Measurements from ENCODE around the gene SMG9.
"Not testable (repeated sequence)": the region's sequence is repeated elsewhere in the genome, so short reads cannot be mapped to it uniquely, and the experiment has no call there.

Gene SMG9

GRCh38 chr19:43776286-43776685, 21.5 kb upstream of the SMG9 start:
- H3K9ac ChIP-seq (ENCODE audit: low read length), result no peak overlapping the region
- H3K79me2 ChIP-seq (ENCODE audit: low read length), result no peaks in the 10 kb centered on the region
- no peak overlapping the region for H2AFZ ChIP-seq (ENCODE audit: low read length)
- H3K4me3 ChIP-seq (ENCODE audit: low read length), result no peak overlapping the region
- H3K27ac ChIP-seq (ENCODE audit: low read length), result no peak overlapping the region
- peaks cover 8% of the 10 kb centered on the region for H3K4me1 ChIP-seq (ENCODE audit: low read length)
- H3K4me2 ChIP-seq (ENCODE audit: low read depth, low read length), result no peak overlapping the region
- H4K20me1 ChIP-seq (ENCODE audit: insufficient read depth, low read length), result no peaks in the 10 kb centered on the region
- TF ChIP-seq EZH2phosphoT487 (IDR thresholded peaks at IDR 0.05; ENCODE audit: low read length) (no peak), EZH2 (optimal IDR thresholded peaks at IDR 0.05; ENCODE audit: low read depth, low read length) (no peak), CTCF (IDR thresholded peaks at IDR 0.05; ENCODE audit: low read length) (no peak)
- H3K27me3 ChIP-seq (replicated peaks; ENCODE audit: insufficient read depth, low read length), result no peaks in the 10 kb centered on the region
- no peaks in the 10 kb centered on the region for H3K9me3 ChIP-seq (replicated peaks; ENCODE audit: insufficient read depth, low read length)
- no peak for DNase-seq
- H3F3A ChIP-seq (ENCODE audit: insufficient read depth, low read length), result no peaks in the 10 kb centered on the region
- H3K36me3 ChIP-seq (replicated peaks; ENCODE audit: insufficient read depth, low read length), result no peaks in the 10 kb centered on the region
- H3K9me2 ChIP-seq (replicated peaks; ENCODE audit: insufficient read depth, low read length), result no peaks in the 10 kb centered on the region

- H3K36me3 ChIP-seq (replicated peaks; ENCODE audit: insufficient read depth, low read length), result no peaks in the 10 kb centered on the region
- H3K27ac ChIP-seq (ENCODE audit: low read length), result no peak overlapping the region
- no peak for DNase-seq
- no peaks in the 10 kb centered on the region for H3K79me2 ChIP-seq (ENCODE audit: low read length)
- H3K4me2 ChIP-seq (ENCODE audit: low read depth, low read length), result no peak overlapping the region
- no peaks in the 10 kb centered on the region for H4K20me1 ChIP-seq (ENCODE audit: insufficient read depth, low read length)
- no peak overlapping the region for H3K9ac ChIP-seq (ENCODE audit: low read length)
- no peaks in the 10 kb centered on the region for H3K9me2 ChIP-seq (replicated peaks; ENCODE audit: insufficient read depth, low read length)
- H3K4me3 ChIP-seq (ENCODE audit: low read length), result no peak overlapping the region
- H3K4me1 ChIP-seq (ENCODE audit: low read length), result peaks cover 8% of the 10 kb centered on the region
- no peaks in the 10 kb centered on the region for H3K27me3 ChIP-seq (replicated peaks; ENCODE audit: insufficient read depth, low read length)
- H3F3A ChIP-seq (ENCODE audit: insufficient read depth, low read length), result no peaks in the 10 kb centered on the region
- TF ChIP-seq EZH2phosphoT487 (IDR thresholded peaks at IDR 0.05; ENCODE audit: low read length), result no peak
- no peak for TF ChIP-seq EZH2 (optimal IDR thresholded peaks at IDR 0.05; ENCODE audit: low read depth, low read length)
- no peak for TF ChIP-seq CTCF (IDR thresholded peaks at IDR 0.05; ENCODE audit: low read length)
- H3K9me3 ChIP-seq (replicated peaks; ENCODE audit: insufficient read depth, low read length), result no peaks in the 10 kb centered on the region
- no peak overlapping the region for H2AFZ ChIP-seq (ENCODE audit: low read length)
These were observed 20.6 kb upstream of the SMG9 start for GRCh38 chr19:43775299-43775890.

- not testable (repeated sequence) for H3K79me2 ChIP-seq (ENCODE audit: low read length); H3K4me3 ChIP-seq (ENCODE audit: low read length); H3K4me2 ChIP-seq (ENCODE audit: low read depth, low read length); H3K27ac ChIP-seq (ENCODE audit: low read length); H3K9me3 ChIP-seq (replicated peaks; ENCODE audit: insufficient read depth, low read length); H3F3A ChIP-seq (ENCODE audit: insufficient read depth, low read length); DNase-seq; H3K9me2 ChIP-seq (replicated peaks; ENCODE audit: insufficient read depth, low read length); H4K20me1 ChIP-seq (ENCODE audit: insufficient read depth, low read length); H3K27me3 ChIP-seq (replicated peaks; ENCODE audit: insufficient read depth, low read length); H3K36me3 ChIP-seq (replicated peaks; ENCODE audit: insufficient read depth, low read length); H2AFZ ChIP-seq (ENCODE audit: low read length); H3K9ac ChIP-seq (ENCODE audit: low read length); H3K4me1 ChIP-seq (ENCODE audit: low read length)
These were observed 20.1 kb upstream of the SMG9 start for GRCh38 chr19:43774940-43775258.

GRCh38 chr19:43774103-43774939, 19.6 kb upstream of the SMG9 start:
- TF ChIP-seq EZH2 (optimal IDR thresholded peaks at IDR 0.05; ENCODE audit: low read depth, low read length) (no peak), CTCF (IDR thresholded peaks at IDR 0.05; ENCODE audit: low read length) (no peak), EZH2phosphoT487 (IDR thresholded peaks at IDR 0.05; ENCODE audit: low read length) (no peak)
- H3K36me3 ChIP-seq (replicated peaks; ENCODE audit: insufficient read depth, low read length), result no peaks in the 10 kb centered on the region
- H3K27me3 ChIP-seq (replicated peaks; ENCODE audit: insufficient read depth, low read length), result no peaks in the 10 kb centered on the region
- no peak overlapping the region for H2AFZ ChIP-seq (ENCODE audit: low read length)
- no peak overlapping the region for H3K27ac ChIP-seq (ENCODE audit: low read length)
- H3K4me3 ChIP-seq (ENCODE audit: low read length), result no peak overlapping the region
- no peaks in the 10 kb centered on the region for H3K9me3 ChIP-seq (replicated peaks; ENCODE audit: insufficient read depth, low read length)
- no peaks in the 10 kb centered on the region for H3K9me2 ChIP-seq (replicated peaks; ENCODE audit: insufficient read depth, low read length)
- peaks cover 8% of the 10 kb centered on the region for H3K4me1 ChIP-seq (ENCODE audit: low read length)
- no peak overlapping the region for H3K9ac ChIP-seq (ENCODE audit: low read length)
- H4K20me1 ChIP-seq (ENCODE audit: insufficient read depth, low read length), result no peaks in the 10 kb centered on the region
- H3K4me2 ChIP-seq (ENCODE audit: low read depth, low read length), result no peak overlapping the region
- DNase-seq, result no peak
- H3K79me2 ChIP-seq (ENCODE audit: low read length), result no peaks in the 10 kb centered on the region
- no peaks in the 10 kb centered on the region for H3F3A ChIP-seq (ENCODE audit: insufficient read depth, low read length)

Measured in MM.1S (cell line).